Peyer's patch (tissue), 4 donors: Measurements from ENCODE around the gene CAST. TPM values are rescaled to one million over a fixed set of nuclear protein-coding genes. Genes with fewer than 3 reads are reported as not detected.
"Not testable (repeated sequence)": the region's sequence is repeated elsewhere in the genome, so short reads cannot be mapped to it uniquely, and the experiment has no call there.

Experiments used
- DNase-seq, 3 donors: peaks; one replicate each; pipeline ENCODE4 v3.0.0-alpha.2; 2017 to 2019
- H3K27ac ChIP-seq, 4 donors: fragments of 200-600 bp; sonication (generic); one replicate each; pipeline ENCODE4 v1.5.1; 2016 to 2019
- H3K27me3 ChIP-seq, 2 donors: fragments of 200-600 bp; sonication (generic); one replicate each; pipeline ENCODE4 v1.5.1; 2019
- H3K36me3 ChIP-seq, 3 donors: fragments of 200-600 bp; sonication (generic); one replicate each; pipeline ENCODE4 v1.5.1; 2016 to 2019
- H3K4me1 ChIP-seq, 4 donors: fragments of 200-600 bp; sonication (generic); one replicate each; pipeline ENCODE4 v1.5.1; 2016 to 2019
- H3K4me3 ChIP-seq, 4 donors: fragments of 200-600 bp; sonication (generic); 1 replicate in 3 of 4; 2 replicates in 1 of 4; pipeline ENCODE4 v1.5.1; 2016 to 2019; ENCODE audit warnings: mild to moderate bottlenecking in 1 of 4
- H3K9me3 ChIP-seq, 4 donors: fragments of 200-600 bp; sonication (generic); one replicate each; pipeline ENCODE4 v1.5.1; 2016 to 2019; ENCODE audit warnings: mild to moderate bottlenecking in 1 of 4
- CTCF ChIP-seq, 6 experiments: fragments of 450-650 bp in 4 of 6; fragments of 200-600 bp in 2 of 6; sonication (generic) in 1 of 6; IDR thresholded peaks; one replicate each; pipeline ENCODE4 v1.5.1; 2017 to 2019; ENCODE audit warnings: antibody characterized with exemption in 6 of 6, mild to moderate bottlenecking in 3 of 6, moderate library complexity in 1 of 6
- POLR2A ChIP-seq, 2 donors: fragments of 450-650 bp; IDR thresholded peaks; one replicate each; pipeline ENCODE4 v1.5.1; 2017; ENCODE audit warnings: antibody characterized with exemption in 2 of 2, mild to moderate bottlenecking in 2 of 2, moderate library complexity in 2 of 2
- total RNA-seq, 4 donors: library from RNA; depleted of rRNA; stranded (reverse); fragments of >200 nt; gene quantifications; one replicate each; pipeline ENCODE4 v1.1.0, GENCODE V29; 2016

Gene CAST
- total RNA-seq, 4 donors from 2014 or later, result 268 to 396 (median 337) TPM

- peaks cover 0 to 13% (median 0%) of the 10 kb centered on the region in 4 donors for H3K4me1 ChIP-seq
- H3K9me3 ChIP-seq, result no peaks in the 10 kb centered on the region
- no peaks in the 10 kb centered on the region for H3K27me3 ChIP-seq
- H3K36me3 ChIP-seq, result peaks cover 0 to 91% (median 0%) of the 10 kb centered on the region in 3 donors
- no peak for DNase-seq
- no peak overlapping the region for H3K27ac ChIP-seq
- no peak overlapping the region for H3K4me3 ChIP-seq
- no peak for TF ChIP-seq CTCF (IDR thresholded peaks at IDR 0.05)
- no peak for TF ChIP-seq POLR2A (IDR thresholded peaks at IDR 0.05)
Observed at GRCh38 chr5:96794757-96795156, 132.6 kb downstream of the CAST start.

GRCh38 chr5:96795626-96796025, 133.4 kb downstream of the CAST start:
- Histone ChIP-seq H3K9me3 (no peaks in the 10 kb centered on the region), H3K4me3 (no peak overlapping the region), H3K36me3 (peaks cover 0 to 91% (median 0%) of the 10 kb centered on the region in 3 donors), H3K27me3 (no peaks in the 10 kb centered on the region), H3K27ac (no peak overlapping the region), H3K4me1 (peaks cover 0 to 10% (median 0%) of the 10 kb centered on the region in 4 donors)
- no peak for DNase-seq
- TF ChIP-seq CTCF (IDR thresholded peaks at IDR 0.05), result no peak
- no peak for TF ChIP-seq POLR2A (IDR thresholded peaks at IDR 0.05)

GRCh38 chr5:96796434-96796833, 134.3 kb downstream of the CAST start:
- Histone ChIP-seq H3K27ac (no peak overlapping the region), H3K27me3 (no peaks in the 10 kb centered on the region), H3K4me1 (peaks cover 0 to 10% (median 0%) of the 10 kb centered on the region in 4 donors), H3K4me3 (no peak overlapping the region), H3K36me3 (peaks cover 0 to 92% (median 0%) of the 10 kb centered on the region in 3 donors), H3K9me3 (no peaks in the 10 kb centered on the region)
- no peak for DNase-seq
- TF ChIP-seq POLR2A (IDR thresholded peaks at IDR 0.05) (no peak), CTCF (IDR thresholded peaks at IDR 0.05) (no peak)

GRCh38 chr5:96801718-96802117, 139.5 kb downstream of the CAST start:
- H3K27ac ChIP-seq, H3K4me3 ChIP-seq, H3K27me3 ChIP-seq, H3K9me3 ChIP-seq, DNase-seq: not testable (repeated sequence)
- H3K4me1 ChIP-seq, result peaks cover 0 to 41% (median 2%) of the 10 kb centered on the region in 4 donors
- peaks cover 0 to 50% (median 0%) of the 10 kb centered on the region in 3 donors for H3K36me3 ChIP-seq

GRCh38 chr5:96807075-96807654, 145.0 kb downstream of the CAST start:
- Histone ChIP-seq H3K4me1 (peaks cover 0 to 32% (median 2%) of the 10 kb centered on the region in 4 donors), H3K9me3 (no peaks in the 10 kb centered on the region), H3K27ac (peak overlapping the region; percentile 99 to 100 (median 100)), H3K4me3 (peak overlapping the region; percentile 82 to 99 (median 92)), H3K36me3 (peaks cover 0 to 5% (median 0%) of the 10 kb centered on the region in 3 donors), H3K27me3 (no peaks in the 10 kb centered on the region)
- TF ChIP-seq POLR2A (IDR thresholded peaks at IDR 0.05) (peak in 1 of 2 donors; percentile 22), CTCF (IDR thresholded peaks at IDR 0.05) (peak in 1 of 6 experiments; percentile 6)
- peak; percentile 59 to 92 (median 88) for DNase-seq

- no peak for DNase-seq
- peak overlapping the region; percentile 82 to 99 (median 92) for H3K4me3 ChIP-seq
- no peaks in the 10 kb centered on the region for H3K27me3 ChIP-seq
- no peaks in the 10 kb centered on the region for H3K9me3 ChIP-seq
- no peak for TF ChIP-seq POLR2A (IDR thresholded peaks at IDR 0.05)
- TF ChIP-seq CTCF (IDR thresholded peaks at IDR 0.05), result no peak
- peaks cover 0 to under 1% (median 0%) of the 10 kb centered on the region in 3 donors for H3K36me3 ChIP-seq
- peak overlapping the region; percentile 99 to 100 (median 100) for H3K27ac ChIP-seq
- peaks cover 0 to 31% (median 0%) of the 10 kb centered on the region in 4 donors for H3K4me1 ChIP-seq
Observed at GRCh38 chr5:96808541-96808828, 146.3 kb downstream of the CAST start.
